ES-I3 (cell line): ENCODE results near the gene MTERF4.

Experiments
- H3K36me3 ChIP-seq: 2 replicates; pipeline ENCODE4 v1.6.1; 2013; ENCODE audit warnings: mild to moderate bottlenecking, low read length, control low read depth, moderate library complexity; ENCODE audit not compliant: insufficient read depth
- H3K4me1 ChIP-seq: 2 replicates; pipeline ENCODE4 v1.6.1; 2013; ENCODE audit warnings: mild to moderate bottlenecking, control low read depth, low read length; ENCODE audit not compliant: insufficient read depth
- H3K9ac ChIP-seq: 2 replicates; pipeline ENCODE4 v1.6.1; 2013; ENCODE audit warnings: low read depth, mild to moderate bottlenecking, low read length, moderate library complexity
- H3K9me3 ChIP-seq: 2 replicates; pipeline ENCODE4 v1.6.1; 2013; ENCODE audit warnings: mild to moderate bottlenecking, low read length, moderate library complexity; ENCODE audit not compliant: control insufficient read depth, insufficient read depth

MTERF4 gene

GRCh38 chr2:241052677-241053360 is 49.3 kb downstream of the MTERF4 start:
- no peak overlapping the region for H3K9ac ChIP-seq
- no peaks in the 10 kb centered on the region for H3K36me3 ChIP-seq
- no peaks in the 10 kb centered on the region for H3K9me3 ChIP-seq
- H3K4me1 ChIP-seq, result no peaks in the 10 kb centered on the region

DNA sequence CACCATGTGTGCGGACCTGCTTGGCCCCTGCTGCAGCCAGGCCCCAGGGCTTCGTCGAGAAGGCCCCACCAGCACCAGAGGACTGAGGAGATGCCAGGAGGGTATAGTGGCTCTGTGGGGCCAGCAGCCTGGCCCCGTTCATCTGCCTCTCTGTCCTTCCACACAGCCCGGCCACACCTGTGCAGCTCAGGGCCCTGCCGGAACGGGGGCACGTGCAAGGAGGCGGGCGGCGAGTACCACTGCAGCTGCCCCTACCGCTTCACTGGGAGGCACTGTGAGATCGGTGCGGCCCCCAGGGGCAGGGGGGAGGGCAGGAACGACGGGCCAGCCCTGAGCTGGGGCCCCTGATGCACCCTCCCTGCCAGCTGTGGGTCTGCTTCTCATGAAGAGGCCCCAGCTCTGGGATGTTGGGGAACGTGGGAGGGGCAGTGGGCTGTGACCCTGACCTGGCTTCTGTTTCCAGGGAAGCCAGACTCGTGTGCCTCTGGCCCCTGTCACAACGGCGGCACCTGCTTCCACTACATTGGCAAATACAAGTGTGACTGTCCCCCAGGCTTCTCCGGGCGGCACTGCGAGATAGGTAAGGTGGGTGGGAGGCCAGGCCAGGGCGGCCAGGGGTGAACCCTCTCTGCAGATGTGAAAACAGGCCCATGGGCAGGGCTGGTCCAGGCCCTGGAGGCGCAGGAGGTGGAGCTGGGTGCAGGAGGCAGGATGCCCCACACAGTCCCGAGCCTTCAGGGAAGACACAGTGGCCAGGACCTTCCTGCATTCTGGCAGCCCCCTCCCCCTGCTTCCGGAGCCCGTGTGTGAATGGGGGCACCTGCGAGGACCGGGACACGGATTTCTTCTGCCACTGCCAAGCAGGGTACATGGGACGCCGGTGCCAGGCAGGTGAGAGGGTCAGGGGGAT is 50.3 kb downstream of the MTERF4 start:
- Histone ChIP-seq H3K4me1 (no peaks in the 10 kb centered on the region), H3K9ac (no peak overlapping the region), H3K36me3 (no peaks in the 10 kb centered on the region), H3K9me3 (no peaks in the 10 kb centered on the region)

DNA sequence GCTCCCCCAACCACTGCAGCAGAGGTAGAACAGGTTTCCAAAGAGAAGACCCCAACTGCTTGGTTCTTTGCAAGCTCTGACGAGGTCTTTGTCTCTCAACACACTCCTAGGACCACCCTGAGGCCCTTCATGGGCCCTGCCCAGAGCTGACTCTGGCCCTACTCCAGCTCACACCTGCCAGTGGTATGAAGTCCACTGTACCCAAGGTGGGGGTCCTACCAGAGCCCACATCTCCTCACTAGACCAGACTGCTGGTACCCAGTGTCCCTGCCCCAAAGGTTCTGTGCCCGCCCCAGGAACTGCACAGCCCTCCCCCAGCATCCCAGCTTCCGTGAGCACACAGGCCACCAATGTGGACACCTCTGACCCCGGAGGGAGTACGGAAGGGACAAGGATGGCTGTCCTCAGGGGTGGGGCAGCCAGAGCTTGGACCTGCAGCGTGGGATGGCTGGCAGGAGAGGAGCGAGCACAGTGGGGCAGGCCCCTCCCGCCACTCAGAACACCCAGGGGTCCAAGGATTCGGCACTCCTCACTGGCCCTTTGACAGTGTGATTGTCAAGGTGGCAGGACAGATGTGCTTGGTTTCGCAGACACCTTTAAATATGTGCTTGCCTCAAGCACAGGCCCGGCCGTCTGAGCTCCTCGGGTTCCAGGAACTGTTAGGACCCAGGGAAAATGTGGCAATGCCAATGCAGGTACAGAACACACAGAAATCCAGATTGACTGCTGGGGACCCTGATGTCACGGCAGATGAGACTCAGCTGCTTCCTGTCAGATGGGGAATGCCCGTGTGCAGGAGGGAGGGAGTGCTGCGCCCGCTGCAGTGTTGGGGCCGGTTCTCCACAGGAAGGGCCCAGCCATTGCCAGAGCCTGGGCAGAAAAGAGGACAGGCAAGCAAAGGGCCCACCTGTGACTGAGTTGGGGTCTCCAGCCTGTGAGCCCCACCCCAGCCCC is 51.2 kb downstream of the MTERF4 start:
- no peaks in the 10 kb centered on the region for H3K9me3 ChIP-seq
- H3K36me3 ChIP-seq, result no peaks in the 10 kb centered on the region
- H3K9ac ChIP-seq, result no peak overlapping the region
- H3K4me1 ChIP-seq, result no peaks in the 10 kb centered on the region

GRCh38 chr2:241049739-241050623 is 52.1 kb downstream of the MTERF4 start:
- H3K4me1 ChIP-seq, result no peaks in the 10 kb centered on the region
- no peak overlapping the region for H3K9ac ChIP-seq
- H3K36me3 ChIP-seq, result no peaks in the 10 kb centered on the region
- H3K9me3 ChIP-seq, result no peaks in the 10 kb centered on the region

DNA sequence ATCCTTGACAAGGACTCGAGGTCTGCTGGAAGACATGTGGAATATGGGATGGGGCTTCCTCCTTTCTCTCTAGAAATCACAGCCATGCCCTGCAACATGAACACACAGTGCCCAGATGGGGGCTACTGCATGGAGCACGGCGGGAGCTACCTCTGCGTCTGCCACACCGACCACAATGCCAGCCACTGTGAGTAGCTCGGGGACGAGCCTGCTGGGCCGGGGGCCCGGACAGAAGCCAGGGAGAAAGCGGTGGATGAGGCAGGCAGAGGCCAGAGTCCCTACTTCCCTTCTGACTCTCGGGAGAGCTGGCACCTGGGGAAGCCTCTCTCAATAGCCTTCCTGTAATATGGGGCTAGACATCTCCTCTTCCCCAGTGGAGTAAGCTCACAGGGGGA is 53.1 kb downstream of the MTERF4 start:
- H3K9me3 ChIP-seq, result no peaks in the 10 kb centered on the region
- no peaks in the 10 kb centered on the region for H3K36me3 ChIP-seq

DNA sequence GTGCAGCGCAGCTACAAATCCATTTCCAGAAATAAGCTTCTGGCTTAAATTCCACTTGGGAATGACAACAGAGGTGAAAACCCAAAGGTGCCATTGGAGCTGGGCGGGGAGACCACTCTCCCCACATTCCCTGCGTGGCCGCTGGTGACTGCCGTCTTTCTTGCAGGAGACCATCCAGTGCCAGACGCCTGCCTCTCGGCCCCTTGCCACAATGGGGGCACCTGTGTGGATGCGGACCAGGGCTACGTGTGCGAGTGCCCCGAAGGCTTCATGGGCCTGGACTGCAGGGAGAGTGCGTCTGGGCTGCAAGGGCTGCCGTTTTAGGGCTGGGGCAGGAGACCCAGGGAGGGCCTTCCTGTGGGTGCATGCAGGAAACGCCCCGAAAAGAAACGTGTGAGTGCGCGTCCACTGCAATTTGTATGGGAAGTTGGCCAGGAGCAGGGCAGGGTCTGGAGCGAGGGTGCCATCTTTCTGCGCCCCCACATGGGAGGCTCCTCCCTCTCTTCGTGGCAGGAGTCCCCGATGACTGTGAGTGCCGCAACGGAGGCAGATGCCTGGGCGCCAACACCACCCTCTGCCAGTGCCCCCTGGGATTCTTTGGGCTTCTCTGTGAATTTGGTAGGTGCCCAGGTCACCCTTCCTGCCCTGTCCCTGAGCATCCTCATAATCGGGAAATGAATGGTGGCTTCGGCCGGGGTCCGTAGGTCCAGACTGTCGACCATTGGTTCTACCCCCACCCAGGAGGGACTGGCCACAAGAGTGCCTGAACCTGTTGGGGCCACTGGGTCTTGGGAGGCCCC is 53.7 kb downstream of the MTERF4 start:
- Histone ChIP-seq H3K36me3 (no peaks in the 10 kb centered on the region), H3K9ac (no peak overlapping the region), H3K9me3 (no peaks in the 10 kb centered on the region), H3K4me1 (no peaks in the 10 kb centered on the region)

More for the DNA sequence above, 53.1 kb downstream of the MTERF4 start:
- H3K4me1 ChIP-seq, result no peaks in the 10 kb centered on the region
- no peak overlapping the region for H3K9ac ChIP-seq

- Histone ChIP-seq H3K9me3 (no peaks in the 10 kb centered on the region), H3K36me3 (no peaks in the 10 kb centered on the region), H3K9ac (no peak overlapping the region), H3K4me1 (no peaks in the 10 kb centered on the region)
Observed at GRCh38 chr2:241047253-241048010, 54.7 kb downstream of the MTERF4 start.
